IPS-20b (cell line): ENCODE results near the gene CALCOCO1.
"Not testable (repeated sequence)": the region's sequence is repeated elsewhere in the genome, so short reads cannot be mapped to it uniquely, and the experiment has no call there.

Source experiments
- H3K27ac ChIP-seq: one replicate; pipeline ENCODE4 v1.5.1; 2013; ENCODE audit warnings: low read length
- H3K27me3 ChIP-seq: 2 replicates; pipeline ENCODE4 v1.6.1; 2013; ENCODE audit warnings: mild to moderate bottlenecking, low read length, inconsistent platforms; ENCODE audit not compliant: insufficient read depth
- H3K36me3 ChIP-seq: 2 replicates; pipeline ENCODE4 v1.6.1; 2013; ENCODE audit warnings: low read depth, mild to moderate bottlenecking, inconsistent platforms, low read length, moderate library complexity; ENCODE audit not compliant: insufficient read depth
- H3K4me1 ChIP-seq: 2 replicates; pipeline ENCODE4 v1.6.1; 2013; ENCODE audit warnings: mild to moderate bottlenecking, control low read depth, inconsistent platforms, low read length, moderate library complexity; ENCODE audit not compliant: insufficient read depth
- H3K4me3 ChIP-seq: 2 replicates; pipeline ENCODE4 v1.5.1; 2013; ENCODE audit warnings: mild to moderate bottlenecking, low read length, inconsistent platforms
- H3K9ac ChIP-seq: 2 replicates; pipeline ENCODE4 v1.6.1; 2013; ENCODE audit warnings: low read depth, mild to moderate bottlenecking, inconsistent platforms, low read length, moderate library complexity
- H3K9me3 ChIP-seq: 2 replicates; pipeline ENCODE4 v1.6.1; 2013; ENCODE audit warnings: mild to moderate bottlenecking, low read depth, low read length, inconsistent platforms; ENCODE audit not compliant: insufficient read depth

The CALCOCO1 gene

GRCh38 chr12:53727310-53728041 is at the start of gene CALCOCO1:
Gene CALCOCO1 (minus strand): TSS chr12:53727452. CDS start chr12:53725242, 2,210 bp downstream.
- Histone ChIP-seq H3K4me3 (peak within 1 kb of the TSS; percentile 96), H3K9ac (peak within 1 kb of the TSS; percentile 77; the same call in 1 of the 2 replicates), H3K9me3 (no peaks in the 10 kb centered on the region), H3K4me1 (peaks cover 9% of the 10 kb centered on the region; the same call in 1 of the 2 replicates), H3K27me3 (no peaks in the 10 kb centered on the region), H3K36me3 (no peaks in the 10 kb centered on the region), H3K27ac (peak within 1 kb of the TSS; percentile 54)

- H3K27ac ChIP-seq = no peak overlapping the region
- H3K9ac ChIP-seq = no peak overlapping the region
- no peaks in the 10 kb centered on the region for H3K36me3 ChIP-seq
- no peak overlapping the region for H3K4me3 ChIP-seq
- H3K4me1 ChIP-seq = peaks cover 6% of the 10 kb centered on the region; the same call in 1 of the 2 replicates
- no peaks in the 10 kb centered on the region for H3K9me3 ChIP-seq
- peaks cover 67% of the 10 kb centered on the region for H3K27me3 ChIP-seq
Measured at GRCh38 chr12:53776872-53777271, 49.6 kb upstream of the CALCOCO1 start.

- peaks cover under 1% of the 10 kb centered on the region; the same call in 1 of the 2 replicates for H3K4me1 ChIP-seq
- no peak overlapping the region for H3K4me3 ChIP-seq
- H3K9ac ChIP-seq = no peak overlapping the region
- H3K27ac ChIP-seq = no peak overlapping the region
- no peaks in the 10 kb centered on the region for H3K9me3 ChIP-seq
- H3K36me3 ChIP-seq = no peaks in the 10 kb centered on the region
- H3K27me3 ChIP-seq = peaks cover 67% of the 10 kb centered on the region
Measured at GRCh38 chr12:53775478-53776145, 48.4 kb upstream of the CALCOCO1 start.

GRCh38 chr12:53770281-53770680 is 43.0 kb upstream of the CALCOCO1 start:
- Histone ChIP-seq H3K9ac (no peak overlapping the region), H3K4me1 (no peaks in the 10 kb centered on the region), H3K9me3 (no peaks in the 10 kb centered on the region), H3K4me3 (no peak overlapping the region), H3K27me3 (peaks cover 78% of the 10 kb centered on the region), H3K27ac (no peak overlapping the region), H3K36me3 (no peaks in the 10 kb centered on the region)

GRCh38 chr12:53768976-53769375 is 41.7 kb upstream of the CALCOCO1 start:
- H3K4me3 ChIP-seq = no peak overlapping the region
- H3K36me3 ChIP-seq = no peaks in the 10 kb centered on the region
- no peak overlapping the region for H3K27ac ChIP-seq
- no peaks in the 10 kb centered on the region for H3K4me1 ChIP-seq
- H3K27me3 ChIP-seq = peaks cover 88% of the 10 kb centered on the region
- H3K9ac ChIP-seq = no peak overlapping the region
- H3K9me3 ChIP-seq = no peaks in the 10 kb centered on the region

GRCh38 chr12:53766881-53767280 is 39.6 kb upstream of the CALCOCO1 start:
- Histone ChIP-seq H3K4me3 (no peak overlapping the region), H3K27me3 (peaks cover 92% of the 10 kb centered on the region), H3K27ac (no peak overlapping the region), H3K4me1 (no peaks in the 10 kb centered on the region), H3K9ac (no peak overlapping the region), H3K9me3 (no peaks in the 10 kb centered on the region), H3K36me3 (no peaks in the 10 kb centered on the region)

GRCh38 chr12:53765891-53766290 is 38.6 kb upstream of the CALCOCO1 start:
- Histone ChIP-seq H3K9me3 (no peaks in the 10 kb centered on the region), H3K36me3 (no peaks in the 10 kb centered on the region), H3K4me3 (no peak overlapping the region), H3K27ac (no peak overlapping the region), H3K9ac (no peak overlapping the region), H3K27me3 (peaks cover 91% of the 10 kb centered on the region), H3K4me1 (no peaks in the 10 kb centered on the region)

- H3K4me3 ChIP-seq = no peak overlapping the region
- no peak overlapping the region for H3K27ac ChIP-seq
- H3K9ac ChIP-seq = no peak overlapping the region
- no peaks in the 10 kb centered on the region for H3K9me3 ChIP-seq
- H3K36me3 ChIP-seq = no peaks in the 10 kb centered on the region
- no peaks in the 10 kb centered on the region for H3K4me1 ChIP-seq
- peaks cover 85% of the 10 kb centered on the region for H3K27me3 ChIP-seq
Measured at GRCh38 chr12:53764615-53765014, 37.4 kb upstream of the CALCOCO1 start.

- H3K27ac ChIP-seq, H3K4me3 ChIP-seq, H3K4me1 ChIP-seq, H3K9me3 ChIP-seq, H3K36me3 ChIP-seq, H3K9ac ChIP-seq: not testable (repeated sequence)
- H3K27me3 ChIP-seq = peaks cover 87% of the 10 kb centered on the region
Measured at GRCh38 chr12:53762793-53763192, 35.5 kb upstream of the CALCOCO1 start.

- Histone ChIP-seq H3K27me3 (peaks cover 85% of the 10 kb centered on the region), H3K4me1 (peaks cover 3% of the 10 kb centered on the region; the same call in 1 of the 2 replicates), H3K9me3 (no peaks in the 10 kb centered on the region), H3K27ac (no peak overlapping the region), H3K9ac (no peak overlapping the region), H3K4me3 (no peak overlapping the region), H3K36me3 (no peaks in the 10 kb centered on the region)
Measured at GRCh38 chr12:53761306-53761705, 34.1 kb upstream of the CALCOCO1 start.

GRCh38 chr12:53759261-53759660 is 32.0 kb upstream of the CALCOCO1 start:
- Histone ChIP-seq H3K4me3 (no peak overlapping the region), H3K27ac (no peak overlapping the region), H3K9me3 (no peaks in the 10 kb centered on the region), H3K4me1 (peaks cover 22% of the 10 kb centered on the region; the same call in 1 of the 2 replicates), H3K27me3 (peaks cover 85% of the 10 kb centered on the region), H3K36me3 (no peaks in the 10 kb centered on the region), H3K9ac (no peak overlapping the region)

- H3K4me3 ChIP-seq = no peak overlapping the region
- no peak overlapping the region for H3K9ac ChIP-seq
- no peaks in the 10 kb centered on the region for H3K9me3 ChIP-seq
- H3K27ac ChIP-seq = no peak overlapping the region
- H3K4me1 ChIP-seq = peaks cover 24% of the 10 kb centered on the region; the same call in 1 of the 2 replicates
- no peaks in the 10 kb centered on the region for H3K36me3 ChIP-seq
- peaks cover 89% of the 10 kb centered on the region for H3K27me3 ChIP-seq
Measured at GRCh38 chr12:53758730-53759103, 31.5 kb upstream of the CALCOCO1 start.
